Limb (tissue), 2 donors: ENCODE measurements around the gene PLCB3.

ENCODE experiments used
- DNase-seq, 2 donors: peaks; one replicate each; pipeline ENCODE4 v3.0.0-alpha.2; 2016; ENCODE audit errors: extremely low spot score in 2 of 2

The PLCB3 gene

GRCh38 chr11:64285885-64286800 is 34.8 kb downstream of the PLCB3 start:
- DNase-seq, result no peak

GRCh38 chr11:64286801-64287159 is 35.5 kb downstream of the PLCB3 start:
- no peak for DNase-seq

GRCh38 chr11:64287676-64288352 is 36.5 kb downstream of the PLCB3 start:
- DNase-seq, result no peak

GRCh38 chr11:64288353-64288750 is 37.0 kb downstream of the PLCB3 start:
- no peak for DNase-seq

- DNase-seq, result no peak
These were observed 37.8 kb downstream of the PLCB3 start for GRCh38 chr11:64289002-64289564.

GRCh38 chr11:64290352-64291261 is 39.3 kb downstream of the PLCB3 start:
- no peak for DNase-seq

GRCh38 chr11:64291262-64291751 is 40.0 kb downstream of the PLCB3 start, which contains the start of gene KCNK4:
Gene KCNK4, plus strand, starts transcription at chr11:64291302. Its CDS starts 1,717 bp downstream, at chr11:64293019.
- DNase-seq, result no peak

- DNase-seq, result peak in 1 of 2 donors; percentile 57
These were observed 40.6 kb downstream of the PLCB3 start for GRCh38 chr11:64291752-64292459.

GRCh38 chr11:64292460-64293254 is 41.3 kb downstream of the PLCB3 start:
- DNase-seq, result no peak

GRCh38 chr11:64294774-64295173 is 43.4 kb downstream of the PLCB3 start:
- no peak for DNase-seq

GRCh38 chr11:64295760-64296159 is 44.4 kb downstream of the PLCB3 start:
- DNase-seq, result no peak

GRCh38 chr11:64296236-64296635 is 44.9 kb downstream of the PLCB3 start:
- no peak for DNase-seq

GRCh38 chr11:64296830-64297698 is 45.7 kb downstream of the PLCB3 start:
- no peak for DNase-seq

- no peak for DNase-seq
These were observed 46.5 kb downstream of the PLCB3 start for GRCh38 chr11:64297699-64298358.

GRCh38 chr11:64298966-64299846 is 47.9 kb downstream of the PLCB3 start:
- DNase-seq, result peak in 1 of 2 donors; percentile 71

GRCh38 chr11:64299847-64300648 is 48.7 kb downstream of the PLCB3 start, which contains the start of gene CATSPERZ:
Gene CATSPERZ, plus strand, starts transcription at chr11:64300358. Its CDS starts 53 bp downstream, at chr11:64300411.
- no peak for DNase-seq
